WTC11 (cell line): ENCODE results near the gene MB. TPM values are rescaled to one million over a fixed set of nuclear protein-coding genes. Genes with fewer than 3 reads are reported as not detected.
A peak's percentile ranks its signal among the peaks of the same experiment; 100 is the strongest.

Experiments
- ATAC-seq: fragments of 200-7000 bp; cut with Tn5 transposase; 2 replicates; pipeline ENCODE4 v1.10.0; 2021; ENCODE audit warnings: mild to moderate bottlenecking, moderate library complexity
- CTCF ChIA-PET: fragments of 300-600 bp; sonication (Branson Sonifier 250); formaldehyde crosslinking; loops from one replicate; lab custom pipeline; 2021; ENCODE audit warnings: antibody characterized with exemption; lab: Charles Lee
- POLR2A ChIA-PET: fragments of 350-600 bp; sonication (Branson Sonifier 250); formaldehyde crosslinking; loops from one replicate; lab custom pipeline; 2021; ENCODE audit warnings: antibody characterized with exemption; lab: Charles Lee
- DNase-seq: peaks from one replicate; pipeline ENCODE4 v3.0.0; 2021; ENCODE audit warnings: low spot score
- H3K27ac Mint-ChIP-seq: 2 replicates; pipeline ENCODE4 v1.8.0; 2021; ENCODE audit warnings: mixed read lengths
- H3K27me3 Mint-ChIP-seq: 2 replicates; pipeline ENCODE4 v1.8.0; 2021; ENCODE audit warnings: low read depth, mild to moderate bottlenecking, moderate library complexity, mixed read lengths
- H3K36me3 Mint-ChIP-seq: 2 replicates; pipeline ENCODE4 v1.8.0; 2021; ENCODE audit warnings: mixed read lengths
- H3K4me1 Mint-ChIP-seq: 2 replicates; pipeline ENCODE4 v1.8.0; 2022; ENCODE audit warnings: mixed read lengths
- H3K4me3 Mint-ChIP-seq: 2 replicates; pipeline ENCODE4 v1.8.0; 2021; ENCODE audit warnings: mild to moderate bottlenecking, moderate library complexity, mixed read lengths
- H3K9me3 Mint-ChIP-seq: 2 replicates; pipeline ENCODE4 v1.8.0; 2021; ENCODE audit warnings: mixed read lengths
- ARID4B ChIP-seq: sonication (generic); formaldehyde crosslinking; IDR thresholded peaks from 2 replicates; pipeline ENCODE4 v1.8.0; 2023; ENCODE audit warnings: missing genetic modification reagents, mild to moderate bottlenecking, borderline replicate concordance
- ATF6 ChIP-seq: sonication (generic); formaldehyde crosslinking; IDR thresholded peaks from 2 replicates; pipeline ENCODE4 v1.8.1; 2023; ENCODE audit warnings: mild to moderate bottlenecking, missing genetic modification reagents
- CBFB ChIP-seq: sonication (generic); formaldehyde crosslinking; IDR thresholded peaks from 2 replicates; pipeline ENCODE4 v1.8.1; 2022; ENCODE audit warnings: mild to moderate bottlenecking, low read depth, missing genetic modification reagents
- CDX4 ChIP-seq: fragments of 250-450 bp; sonication (Bioruptor Pico); IDR thresholded peaks from 2 replicates; pipeline ENCODE4 v1.9.0; 2021; ENCODE audit warnings: moderate library complexity, mild to moderate bottlenecking, inconsistent platforms, borderline replicate concordance
- ELF4 ChIP-seq: sonication (generic); formaldehyde crosslinking; IDR thresholded peaks from 2 replicates; pipeline ENCODE4 v1.8.1; 2022; ENCODE audit warnings: low read depth, mild to moderate bottlenecking, moderate library complexity, missing genetic modification reagents
- ETV6 ChIP-seq: sonication (generic); formaldehyde crosslinking; IDR thresholded peaks from 2 replicates; pipeline ENCODE4 v1.8.1; 2022; ENCODE audit warnings: mild to moderate bottlenecking, missing genetic modification reagents
- FOXJ3 ChIP-seq: sonication (generic); formaldehyde crosslinking; IDR thresholded peaks from 2 replicates; pipeline ENCODE4 v1.9.0; 2021; ENCODE audit warnings: missing genetic modification reagents, mild to moderate bottlenecking, borderline replicate concordance
- FOXP1 ChIP-seq: sonication (generic); formaldehyde crosslinking; IDR thresholded peaks from 2 replicates; pipeline ENCODE4 v1.8.0; 2022; ENCODE audit warnings: missing genetic modification reagents, mild to moderate bottlenecking, moderate library complexity, borderline replicate concordance
- FOXP4 ChIP-seq: sonication (generic); formaldehyde crosslinking; IDR thresholded peaks from 2 replicates; pipeline ENCODE4 v1.8.0; 2022; ENCODE audit warnings: mild to moderate bottlenecking, missing genetic modification reagents
- GRHL2 ChIP-seq: fragments of 250-450 bp; sonication (Bioruptor Pico); IDR thresholded peaks from 2 replicates; pipeline ENCODE4 v1.8.0; 2022; ENCODE audit warnings: mild to moderate bottlenecking, moderate library complexity; ENCODE audit not compliant: insufficient replicate concordance, severe bottlenecking
- JAZF1 ChIP-seq: fragments of 250-450 bp; sonication (Bioruptor Pico); IDR thresholded peaks from 2 replicates; pipeline ENCODE4 v1.9.0; 2021; ENCODE audit warnings: moderate library complexity, mild to moderate bottlenecking, inconsistent platforms
- JUN ChIP-seq: sonication (generic); formaldehyde crosslinking; IDR thresholded peaks from 2 replicates; pipeline ENCODE4 v1.8.0; 2023; ENCODE audit warnings: mild to moderate bottlenecking, missing genetic modification reagents
- NFE2L1 ChIP-seq: sonication (generic); formaldehyde crosslinking; IDR thresholded peaks from 2 replicates; pipeline ENCODE4 v1.8.1; 2023; ENCODE audit warnings: missing genetic modification reagents
- NFYB ChIP-seq: sonication (generic); formaldehyde crosslinking; conservative IDR thresholded peaks from 2 replicates; pipeline ENCODE4 v1.8.0; 2022; ENCODE audit warnings: low read depth, missing genetic modification reagents
- NR3C1 ChIP-seq: sonication (generic); formaldehyde crosslinking; conservative IDR thresholded peaks from 2 replicates; pipeline ENCODE4 v1.8.1; 2023; ENCODE audit warnings: low read depth, mild to moderate bottlenecking, missing genetic modification reagents
- ZBTB21 ChIP-seq: sonication (generic); formaldehyde crosslinking; IDR thresholded peaks from 2 replicates; pipeline ENCODE4 v1.8.1; 2023; ENCODE audit warnings: mild to moderate bottlenecking, missing genetic modification reagents, borderline replicate concordance
- ZNF416 ChIP-seq: fragments of 250-450 bp; sonication (Bioruptor Pico); IDR thresholded peaks from 2 replicates; pipeline ENCODE4 v1.9.0; 2021; ENCODE audit warnings: mild to moderate bottlenecking, inconsistent platforms
- ZNF532 ChIP-seq: fragments of 250-450 bp; sonication (Bioruptor Pico); IDR thresholded peaks from 2 replicates; pipeline ENCODE4 v1.9.0; 2021; ENCODE audit warnings: mild to moderate bottlenecking, borderline replicate concordance
- total RNA-seq: library from RNA; stranded (reverse); gene quantifications from 3 replicates; pipeline ENCODE4 v1.2.3, GENCODE V29; 2021

MB gene
- total RNA-seq, 1 experiment from 2014 or later = 0.50 TPM

GRCh38 chr22:35589071-35589755 lies 27.9 kb downstream of the MB start:
- no peak overlapping the region for H3K27ac Mint-ChIP-seq
- H3K9me3 Mint-ChIP-seq = no peaks in the 10 kb centered on the region
- no peaks in the 10 kb centered on the region for H3K36me3 Mint-ChIP-seq
- ChIA-PET POLR2A (no interaction called here), CTCF (no interaction called here)
- TF ChIP-seq FOXP1 (CRISPR knock-in tag) (peak; percentile 32; the same call in 1 of the 2 replicates), ARID4B (CRISPR knock-in tag) (no peak)
- DNase-seq (no peak), ATAC-seq (no peak)
- H3K27me3 Mint-ChIP-seq = no peaks in the 10 kb centered on the region
- peaks cover 14% of the 10 kb centered on the region for H3K4me1 Mint-ChIP-seq
- no peak overlapping the region for H3K4me3 Mint-ChIP-seq

GRCh38 chr22:35587896-35588295 lies 29.2 kb downstream of the MB start:
- H3K4me3 Mint-ChIP-seq = no peak overlapping the region
- H3K27ac Mint-ChIP-seq = no peak overlapping the region
- ATAC-seq (no peak), DNase-seq (no peak)
- POLR2A ChIA-PET = no interaction called here
- no peak for TF ChIP-seq ZNF532 (CRISPR knock-in tag)
- TF ChIP-seq FOXJ3 (CRISPR knock-in tag) = no peak
- TF ChIP-seq JAZF1 (CRISPR knock-in tag) = no peak
- no peak for TF ChIP-seq ETV6 (CRISPR knock-in tag)
- TF ChIP-seq CBFB = no peak
- TF ChIP-seq NFE2L1 (CRISPR knock-in tag) = no peak
- no peak for TF ChIP-seq ZBTB21 (CRISPR knock-in tag)
- TF ChIP-seq ZNF416 (CRISPR knock-in tag) = no peak
- no peak for TF ChIP-seq ELF4 (CRISPR knock-in tag)
- no peaks in the 10 kb centered on the region for H3K27me3 Mint-ChIP-seq
- CTCF ChIA-PET = interaction anchor here (1.1 to 1.2 kb wide), 2 partner anchors 157 to 237 kb away, joined by 3 to 5 read pairs; no protein-coding TSS in a partner anchor
- H3K4me1 Mint-ChIP-seq = peaks cover 5% of the 10 kb centered on the region
- H3K9me3 Mint-ChIP-seq = no peaks in the 10 kb centered on the region
- H3K36me3 Mint-ChIP-seq = no peaks in the 10 kb centered on the region

GRCh38 chr22:35587447-35587870 lies 29.7 kb downstream of the MB start:
- DNase-seq = no peak
- Mint-ChIP-seq H3K27me3 (no peaks in the 10 kb centered on the region), H3K36me3 (no peaks in the 10 kb centered on the region), H3K4me1 (peaks cover under 1% of the 10 kb centered on the region), H3K4me3 (no peak overlapping the region), H3K9me3 (no peaks in the 10 kb centered on the region), H3K27ac (no peak overlapping the region)
- ChIA-PET POLR2A (no interaction called here), CTCF (interaction anchor here (1.1 to 1.2 kb wide), 2 partner anchors 156 to 236 kb away, joined by 3 to 5 read pairs; no protein-coding TSS in a partner anchor)
- ATAC-seq = no peak
- TF ChIP-seq ATF6 (CRISPR knock-in tag) (no peak), JUN (CRISPR knock-in tag) (no peak), NFE2L1 (CRISPR knock-in tag) (no peak), FOXP4 (CRISPR knock-in tag) (no peak), NFYB (CRISPR knock-in tag) (no peak), CDX4 (CRISPR knock-in tag) (no peak), GRHL2 (CRISPR knock-in tag) (no peak), NR3C1 (no peak)
